GM23248 (cell line): Measurements from ENCODE around the gene KLK5.

Experiments used
- EZH2 ChIP-seq: fragments of 200-600 bp; sonication (generic); IDR thresholded peaks from 2 replicates; pipeline ENCODE4 v1.6.1; 2018; ENCODE audit warnings: antibody characterized with exemption, mild to moderate bottlenecking; ENCODE audit not compliant: insufficient read depth, poor library complexity, severe bottlenecking
- EZH2phosphoT487 ChIP-seq: fragments of 200-600 bp; sonication (generic); IDR thresholded peaks from 2 replicates; pipeline ENCODE4 v1.6.1; 2018; ENCODE audit warnings: antibody characterized with exemption, moderate library complexity, mild to moderate bottlenecking, low read depth; ENCODE audit not compliant: insufficient read depth

DNA sequence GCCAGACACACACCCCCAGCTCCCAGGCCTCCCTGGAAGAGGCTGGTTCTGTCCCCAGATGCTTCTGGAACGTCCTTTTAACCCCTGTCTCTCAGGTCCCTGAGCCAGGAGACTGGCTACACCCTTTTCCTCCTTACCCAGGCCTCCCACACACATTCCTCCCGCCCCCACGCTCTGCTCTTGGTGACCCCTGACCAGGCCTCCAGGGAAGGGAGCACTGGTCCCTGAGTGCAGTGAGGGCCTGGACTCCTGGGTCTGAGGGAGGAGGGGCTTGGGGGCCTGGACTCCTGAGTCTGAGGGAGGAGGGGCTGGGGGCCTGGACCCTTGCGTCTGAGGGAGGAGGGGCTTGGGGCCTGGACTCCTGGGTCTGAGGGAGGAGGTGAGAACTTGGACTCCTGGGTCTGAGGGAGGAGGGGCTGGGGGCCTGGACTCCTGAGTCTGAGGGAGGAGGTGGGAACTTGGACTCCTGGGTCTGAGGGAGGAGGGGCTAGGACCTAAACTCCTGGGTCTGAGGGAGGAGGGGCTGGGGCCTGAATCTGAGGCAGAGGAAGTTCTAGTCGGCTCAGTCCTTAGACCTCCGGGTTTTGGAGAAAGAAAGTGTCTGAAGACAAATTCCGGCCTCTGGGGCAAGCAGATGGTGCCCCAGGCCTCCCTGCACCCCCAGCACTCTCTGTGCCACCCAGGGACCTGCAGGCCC lies 16.0 kb upstream of the KLK5 start:
- TF ChIP-seq EZH2 (no peak), EZH2phosphoT487 (no peak)
